ENCODE data around the gene CD40LG. TPM values are rescaled to one million over a fixed set of nuclear protein-coding genes. Genes with fewer than 3 reads are reported as not detected.

The CD40LG gene
- total RNA-seq, 3 donors from 2014 or later: 0.22 to 0.43 (median 0.23) TPM

DNA sequence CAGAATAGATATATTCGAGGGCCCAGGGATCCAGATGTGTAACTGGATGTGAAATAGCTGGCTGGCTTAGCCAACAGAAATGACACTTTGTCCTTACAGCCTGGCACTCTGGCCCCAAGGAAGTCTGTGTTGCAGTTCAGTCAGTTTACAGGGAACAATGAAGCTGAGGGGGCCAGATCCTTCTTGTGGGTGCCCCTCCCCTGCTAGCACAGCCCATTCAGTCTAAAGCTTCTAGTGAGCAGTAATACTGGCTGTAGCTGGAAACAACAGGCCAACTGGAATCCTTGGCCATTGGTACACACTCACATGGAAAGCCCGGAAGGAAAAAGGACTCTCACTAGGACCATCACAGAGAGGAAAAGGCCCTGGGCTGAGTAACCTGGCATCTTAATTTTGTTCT lies 22.7 kb upstream of the CD40LG start:
- no peaks in the 10 kb centered on the region for H3K9me3 ChIP-seq
- ATAC-seq: no peak
- TF ChIP-seq CTCF (IDR thresholded peaks at IDR 0.05): no peak
- no peaks in the 10 kb centered on the region for H3K36me3 ChIP-seq (ENCODE audit: low read depth)
- no peak overlapping the region for H3K4me3 ChIP-seq
- no peak for DNase-seq
- intact Hi-C loops (cut with DNase I, micrococcal nuclease): no loop called here
- H3K4me1 ChIP-seq (ENCODE audit: low read depth): no peaks in the 10 kb centered on the region

DNA sequence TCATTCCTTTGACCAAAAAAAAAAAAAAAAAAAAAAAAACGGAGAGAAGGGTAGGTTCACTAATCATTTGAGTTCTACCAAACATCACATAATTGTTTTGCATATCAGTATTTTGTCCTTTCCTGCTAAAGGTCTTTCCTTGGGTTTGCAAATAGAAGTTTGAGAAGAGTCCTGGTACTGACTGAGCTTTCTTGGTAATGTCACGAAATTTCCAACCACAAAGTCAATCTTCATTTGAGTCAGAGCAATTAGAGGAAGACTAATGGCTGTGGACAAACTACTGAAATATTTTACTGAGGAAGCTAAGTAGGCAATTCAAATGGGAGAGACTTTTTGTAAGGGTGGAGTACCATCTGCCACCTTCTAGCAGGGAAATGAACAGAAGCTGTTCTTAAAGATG lies 21.7 kb upstream of the CD40LG start:
- intact Hi-C loops (cut with DNase I, micrococcal nuclease): no loop called here
- no peak for ATAC-seq
- Histone ChIP-seq H3K4me1 (ENCODE audit: low read depth) (no peaks in the 10 kb centered on the region), H3K4me3 (no peak overlapping the region), H3K9me3 (no peaks in the 10 kb centered on the region), H3K36me3 (ENCODE audit: low read depth) (no peaks in the 10 kb centered on the region)
- TF ChIP-seq CTCF (IDR thresholded peaks at IDR 0.05): no peak
- DNase-seq: no peak

DNA sequence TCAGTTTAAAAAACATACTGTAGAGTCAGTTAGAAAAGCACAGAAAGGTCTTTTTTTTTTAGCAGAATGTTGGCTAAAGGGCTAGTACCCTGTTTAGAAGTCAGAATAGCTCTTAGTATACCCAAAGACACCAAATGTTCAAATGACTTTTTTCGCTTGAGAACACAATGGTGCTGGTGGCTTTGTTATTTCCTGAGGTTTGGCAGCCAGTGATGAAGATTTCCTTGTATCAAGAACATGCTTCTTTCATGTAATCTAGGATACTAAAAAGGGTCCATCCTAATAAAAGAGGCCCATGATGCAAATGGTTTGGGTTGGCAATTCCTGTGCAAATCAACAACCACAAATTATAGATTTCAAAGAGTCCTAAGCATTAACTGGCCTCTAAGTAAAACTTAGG lies 21.1 kb upstream of the CD40LG start:
- no peak for ATAC-seq
- no peaks in the 10 kb centered on the region for H3K4me1 ChIP-seq (ENCODE audit: low read depth)
- DNase-seq: no peak
- no peaks in the 10 kb centered on the region for H3K9me3 ChIP-seq
- no peak for TF ChIP-seq CTCF (IDR thresholded peaks at IDR 0.05)
- intact Hi-C loops (cut with DNase I, micrococcal nuclease): no loop called here
- no peaks in the 10 kb centered on the region for H3K36me3 ChIP-seq (ENCODE audit: low read depth)
- no peak overlapping the region for H3K4me3 ChIP-seq

- Histone ChIP-seq H3K4me1 (ENCODE audit: low read depth) (no peaks in the 10 kb centered on the region), H3K36me3 (ENCODE audit: low read depth) (no peaks in the 10 kb centered on the region), H3K4me3 (no peak overlapping the region), H3K9me3 (no peaks in the 10 kb centered on the region)
- intact Hi-C loops (cut with DNase I, micrococcal nuclease): no loop called here
- no peak for TF ChIP-seq CTCF (IDR thresholded peaks at IDR 0.05)
- DNase-seq: no peak
- ATAC-seq: no peak
Observed at GRCh38 chrX:136627409-136627808, 20.5 kb upstream of the CD40LG start.

DNA sequence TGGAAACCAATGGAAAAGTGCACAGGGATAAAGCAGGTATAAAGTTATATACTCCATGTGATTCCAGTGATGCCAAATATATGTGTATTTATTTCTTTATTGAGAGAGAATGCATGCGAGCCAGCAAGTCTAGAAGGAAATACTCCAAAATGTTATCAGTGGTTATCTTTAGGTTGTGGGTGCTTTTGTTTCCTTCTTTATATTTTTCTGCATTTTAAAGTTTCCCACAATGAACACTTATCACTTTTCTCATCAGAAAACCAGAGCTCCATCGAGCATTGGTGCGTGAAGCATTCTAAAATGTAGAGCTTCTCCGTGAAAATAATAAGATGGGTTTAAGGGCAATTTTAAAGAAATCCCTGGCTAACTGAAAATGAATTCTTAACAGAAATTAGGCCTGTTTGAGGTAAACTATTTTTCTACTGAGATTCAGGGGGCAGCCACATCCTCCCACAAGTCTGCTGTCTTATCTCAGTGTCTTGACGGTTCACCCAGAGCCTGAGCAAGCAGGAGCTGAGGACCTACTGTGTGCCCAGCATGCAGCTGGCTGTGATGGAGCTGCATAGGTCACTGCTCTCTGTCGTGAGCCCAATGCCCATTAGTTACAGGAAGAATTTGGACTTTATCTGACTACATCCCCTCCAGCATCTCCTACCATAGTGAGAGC lies 18.7 kb upstream of the CD40LG start:
- no peaks in the 10 kb centered on the region for H3K36me3 ChIP-seq (ENCODE audit: low read depth)
- TF ChIP-seq CTCF (IDR thresholded peaks at IDR 0.05): no peak

DNA sequence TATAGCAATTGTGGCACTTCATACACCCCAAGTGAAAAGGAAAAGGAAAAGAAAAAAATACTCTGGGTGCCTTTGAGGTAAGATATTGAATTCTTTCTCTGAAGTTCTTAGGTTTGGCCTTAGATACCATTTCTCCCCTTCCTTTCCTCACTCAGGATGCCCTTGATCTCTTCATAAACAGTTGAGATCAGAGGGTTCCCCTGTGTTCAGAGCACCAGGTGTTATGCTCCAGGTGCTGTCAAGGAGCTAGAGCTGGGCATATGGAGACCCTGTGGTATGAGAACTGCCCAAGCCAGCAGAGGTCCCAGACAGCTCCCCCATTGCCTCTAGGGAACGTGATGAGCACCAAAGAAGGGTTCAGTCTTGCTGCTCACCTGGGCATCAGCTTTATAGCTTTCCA lies 17.1 kb upstream of the CD40LG start:
- TF ChIP-seq CTCF (IDR thresholded peaks at IDR 0.05): no peak
- ATAC-seq (no peak), DNase-seq (no peak)
- H3K36me3 ChIP-seq (ENCODE audit: low read depth): no peaks in the 10 kb centered on the region
- intact Hi-C loops (cut with DNase I, micrococcal nuclease): no loop called here
- no peak overlapping the region for H3K4me3 ChIP-seq
- no peaks in the 10 kb centered on the region for H3K9me3 ChIP-seq
- no peaks in the 10 kb centered on the region for H3K4me1 ChIP-seq (ENCODE audit: low read depth)

More for the DNA sequence above, 18.7 kb upstream of the CD40LG start:
- Histone ChIP-seq H3K4me3 (no peak overlapping the region), H3K9me3 (no peaks in the 10 kb centered on the region), H3K4me1 (ENCODE audit: low read depth) (no peaks in the 10 kb centered on the region)
- intact Hi-C loops (cut with DNase I, micrococcal nuclease): no loop called here
- ATAC-seq (no peak), DNase-seq (no peak)

All from mucosa of descending colon (tissue), 3 donors.